ENCODE measurements around the gene NKIRAS1. TPM values are rescaled to one million over a fixed set of nuclear protein-coding genes. Genes with fewer than 3 reads are reported as not detected.

Gene NKIRAS1
- total RNA-seq, 2 experiments from 2014 or later: 3.6 to 3.9 TPM

GRCh38 chr3:23889950-23890349 lies 26.8 kb downstream of the NKIRAS1 start:
- no peak for ATAC-seq
- Mint-ChIP-seq H3K4me3 (no peak overlapping the region), H3K36me3 (ENCODE audit: low read depth) (peaks cover 1% of the 10 kb centered on the region), H3K4me1 (ENCODE audit: low read depth) (no peaks in the 10 kb centered on the region), H3K27ac (no peak overlapping the region), H3K27me3 (no peaks in the 10 kb centered on the region), H3K9me3 (no peaks in the 10 kb centered on the region)
- CTCF ChIA-PET: interaction anchor here (1.0 to 2.2 kb wide), 4 partner anchors 20 to 110 kb away, joined by 3 to 11 read pairs (median 5); no protein-coding TSS in a partner anchor
- intact Hi-C loops (cut with micrococcal nuclease): no loop called here
- POLR2A ChIA-PET: interaction anchor here (3.9 kb wide), 1 partner anchor 27 kb away, joined by 18 read pairs; the partner anchor contains the start of genes NKIRAS1 and RPL15
- no peak for TF ChIP-seq CTCF (IDR thresholded peaks at IDR 0.05)
- no peak for DNase-seq

- POLR2A ChIA-PET: interaction anchor here (3.9 kb wide), 1 partner anchor 27 kb away, joined by 18 read pairs; the partner anchor contains the start of genes NKIRAS1 and RPL15
These were observed 27.4 kb downstream of the NKIRAS1 start for GRCh38 chr3:23889386-23889785.

GRCh38 chr3:23888617-23889228 lies 28.1 kb downstream of the NKIRAS1 start:
- Mint-ChIP-seq H3K4me1 (ENCODE audit: low read depth) (no peaks in the 10 kb centered on the region), H3K4me3 (no peak overlapping the region), H3K27ac (no peak overlapping the region), H3K36me3 (ENCODE audit: low read depth) (peaks cover 1% of the 10 kb centered on the region), H3K9me3 (no peaks in the 10 kb centered on the region), H3K27me3 (no peaks in the 10 kb centered on the region)
- ChIA-PET CTCF (interaction anchor here (0.7 to 2.2 kb wide), 27 partner anchors 9 to 795 kb away, joined by 3 to 15 read pairs (median 3); partner anchors contain the start of genes NKIRAS1 and RPL15), POLR2A (interaction anchor here (3.9 kb wide), 1 partner anchor 28 kb away, joined by 18 read pairs; the partner anchor contains the start of genes NKIRAS1 and RPL15)
- DNase-seq (no peak), ATAC-seq (no peak)
- intact Hi-C loops (cut with micrococcal nuclease): no loop called here
- peak; percentile 73 for TF ChIP-seq CTCF (IDR thresholded peaks at IDR 0.05)

More at GRCh38 chr3:23889386-23889785, 27.4 kb downstream of the NKIRAS1 start:
- no peak overlapping the region for H3K4me3 Mint-ChIP-seq
- H3K27ac Mint-ChIP-seq: no peak overlapping the region
- ATAC-seq (no peak), DNase-seq (no peak)
- H3K36me3 Mint-ChIP-seq (ENCODE audit: low read depth): peaks cover 1% of the 10 kb centered on the region
- H3K9me3 Mint-ChIP-seq: no peaks in the 10 kb centered on the region
- no peak for TF ChIP-seq CTCF (IDR thresholded peaks at IDR 0.05)
- CTCF ChIA-PET: interaction anchor here (1.0 to 2.2 kb wide), 15 partner anchors 8 to 297 kb away, joined by 3 to 11 read pairs (median 3); no protein-coding TSS in a partner anchor
- no peaks in the 10 kb centered on the region for H3K4me1 Mint-ChIP-seq (ENCODE audit: low read depth)
- H3K27me3 Mint-ChIP-seq: no peaks in the 10 kb centered on the region
- intact Hi-C loops (cut with micrococcal nuclease): no loop called here

- intact Hi-C loops (cut with micrococcal nuclease): no loop called here
- H3K27ac Mint-ChIP-seq: peak overlapping the region; percentile 32
- ATAC-seq (no peak), DNase-seq (no peak)
- H3K4me1 Mint-ChIP-seq (ENCODE audit: low read depth): peaks cover 6% of the 10 kb centered on the region
- ChIA-PET POLR2A (no interaction called here), CTCF (no interaction called here)
- H3K27me3 Mint-ChIP-seq: no peaks in the 10 kb centered on the region
- H3K36me3 Mint-ChIP-seq (ENCODE audit: low read depth): peaks cover 13% of the 10 kb centered on the region
- TF ChIP-seq CTCF (IDR thresholded peaks at IDR 0.05): no peak
- no peak overlapping the region for H3K4me3 Mint-ChIP-seq
- H3K9me3 Mint-ChIP-seq: no peaks in the 10 kb centered on the region
These were observed 30.5 kb downstream of the NKIRAS1 start for GRCh38 chr3:23886311-23886710.

GRCh38 chr3:23885210-23885609 lies 31.6 kb downstream of the NKIRAS1 start:
- no peak for TF ChIP-seq CTCF (IDR thresholded peaks at IDR 0.05)
- Mint-ChIP-seq H3K9me3 (no peaks in the 10 kb centered on the region), H3K27ac (no peak overlapping the region), H3K4me3 (no peak overlapping the region), H3K27me3 (no peaks in the 10 kb centered on the region), H3K36me3 (ENCODE audit: low read depth) (peaks cover 14% of the 10 kb centered on the region), H3K4me1 (ENCODE audit: low read depth) (peaks cover 15% of the 10 kb centered on the region)
- intact Hi-C loops (cut with micrococcal nuclease): no loop called here
- ATAC-seq (no peak), DNase-seq (no peak)
- CTCF ChIA-PET: interaction anchor here (0.9 kb wide), 1 partner anchor 51 kb away, joined by 4 read pairs; no protein-coding TSS in a partner anchor
- POLR2A ChIA-PET: interaction anchor here (1.7 kb wide), 1 partner anchor 32 kb away, joined by 4 read pairs; the partner anchor contains the start of genes NKIRAS1 and RPL15
